Karpas-422 (cell line): ENCODE measurements around the gene ACR. TPM values are rescaled to one million over a fixed set of nuclear protein-coding genes. Genes with fewer than 3 reads are reported as not detected.

ENCODE experiments used
- DNase-seq: peaks from one replicate; pipeline ENCODE4 v3.0.0-alpha.2; 2015
- H2AFZ ChIP-seq: fragments of 200-600 bp; sonication (generic); 2 replicates; pipeline ENCODE4 v1.6.1; 2014; ENCODE audit warnings: antibody characterized with exemption, low read length, mixed read lengths
- H3K27ac ChIP-seq: fragments of 200-600 bp; sonication (generic); 2 replicates; pipeline ENCODE4 v1.5.1; 2014; ENCODE audit warnings: mild to moderate bottlenecking, low read length, moderate library complexity
- H3K27me3 ChIP-seq: fragments of 200-600 bp; sonication (generic); 2 replicates; pipeline ENCODE4 v1.6.1; 2014; ENCODE audit warnings: low read length, mixed read lengths
- H3K36me3 ChIP-seq: fragments of 200-600 bp; sonication (generic); 2 replicates; pipeline ENCODE4 v1.6.1; 2014; ENCODE audit warnings: low read length, mixed read lengths; ENCODE audit not compliant: insufficient read depth
- H3K4me1 ChIP-seq: fragments of 200-600 bp; sonication (generic); 2 replicates; pipeline ENCODE4 v1.6.1; 2014; ENCODE audit warnings: mild to moderate bottlenecking, low read length, mixed read lengths
- H3K4me2 ChIP-seq: fragments of 200-600 bp; sonication (generic); 2 replicates; pipeline ENCODE4 v1.6.1; 2014; ENCODE audit warnings: low read length, low read depth, mild to moderate bottlenecking; ENCODE audit not compliant: poor library complexity, severe bottlenecking
- H3K4me3 ChIP-seq: fragments of 200-600 bp; sonication (generic); 2 replicates; pipeline ENCODE4 v1.5.1; 2014; ENCODE audit warnings: mild to moderate bottlenecking, antibody characterized with exemption, low read length, mixed read lengths
- H3K79me2 ChIP-seq: fragments of 200-600 bp; sonication (generic); 2 replicates; pipeline ENCODE4 v1.6.1; 2014; ENCODE audit warnings: mild to moderate bottlenecking, low read length, mixed read lengths
- H3K9ac ChIP-seq: fragments of 200-600 bp; sonication (generic); 2 replicates; pipeline ENCODE4 v1.6.0; 2014; ENCODE audit warnings: low read length
- H3K9me2 ChIP-seq: fragments of 200-600 bp; sonication (generic), shearing (Covaris generic); replicated peaks from 2 replicates; pipeline ENCODE4 v1.6.0; 2014; ENCODE audit warnings: mild to moderate bottlenecking, low read length, moderate library complexity; ENCODE audit not compliant: insufficient read depth
- H3K9me3 ChIP-seq: fragments of 300-700, 200-600 bp; sonication (generic); 2 replicates; pipeline ENCODE4 v1.6.1; 2014; ENCODE audit warnings: low read length, mixed read lengths
- H4K20me1 ChIP-seq: fragments of 200-600 bp; sonication (generic); 2 replicates; pipeline ENCODE4 v1.6.1; 2014; ENCODE audit warnings: mild to moderate bottlenecking, antibody characterized with exemption, low read length, low read depth; ENCODE audit not compliant: insufficient read depth
- total RNA-seq: library from RNA; depleted of rRNA; stranded (reverse); fragments of >200 nt; shearing (Covaris generic); gene quantifications from 2 replicates; pipeline ENCODE4 v1.2.3, GENCODE V29; 2014; ENCODE audit warnings: low replicate concordance; rRNA removed

Gene ACR
- not detected in 2 replicates for total RNA-seq

GRCh38 chr22:50737728-50738648 is at the start of gene ACR:
Gene ACR (plus strand): TSS chr22:50738204. CDS start chr22:50738236, 32 bp downstream.
- Histone ChIP-seq H3K27ac (no peak within 1 kb of the TSS), H3K4me3 (no peak within 1 kb of the TSS), H3K79me2 (no peaks in the 10 kb centered on the region), H3K4me2 (no peak within 1 kb of the TSS), H3K36me3 (no peaks in the 10 kb centered on the region), H3K9ac (no peak within 1 kb of the TSS), H2AFZ (no peak within 1 kb of the TSS), H3K9me3 (no peaks in the 10 kb centered on the region), H3K9me2 (no peaks in the 10 kb centered on the region), H3K27me3 (no peaks in the 10 kb centered on the region), H3K4me1 (peaks cover 14% of the 10 kb centered on the region), H4K20me1 (no peaks in the 10 kb centered on the region)
- no peak for DNase-seq

- no peaks in the 10 kb centered on the region for H4K20me1 ChIP-seq
- no peak overlapping the region for H3K9ac ChIP-seq
- H3K36me3 ChIP-seq, result no peaks in the 10 kb centered on the region
- no peaks in the 10 kb centered on the region for H3K27me3 ChIP-seq
- H3K9me3 ChIP-seq, result no peaks in the 10 kb centered on the region
- H2AFZ ChIP-seq, result no peak overlapping the region
- DNase-seq, result no peak
- no peak overlapping the region for H3K4me2 ChIP-seq
- no peaks in the 10 kb centered on the region for H3K9me2 ChIP-seq
- H3K4me1 ChIP-seq, result peaks cover 6% of the 10 kb centered on the region
- H3K4me3 ChIP-seq, result no peak overlapping the region
- H3K79me2 ChIP-seq, result no peaks in the 10 kb centered on the region
- H3K27ac ChIP-seq, result no peak overlapping the region
These were observed 49.6 kb upstream of the ACR start for GRCh38 chr22:50688448-50688847.

DNA sequence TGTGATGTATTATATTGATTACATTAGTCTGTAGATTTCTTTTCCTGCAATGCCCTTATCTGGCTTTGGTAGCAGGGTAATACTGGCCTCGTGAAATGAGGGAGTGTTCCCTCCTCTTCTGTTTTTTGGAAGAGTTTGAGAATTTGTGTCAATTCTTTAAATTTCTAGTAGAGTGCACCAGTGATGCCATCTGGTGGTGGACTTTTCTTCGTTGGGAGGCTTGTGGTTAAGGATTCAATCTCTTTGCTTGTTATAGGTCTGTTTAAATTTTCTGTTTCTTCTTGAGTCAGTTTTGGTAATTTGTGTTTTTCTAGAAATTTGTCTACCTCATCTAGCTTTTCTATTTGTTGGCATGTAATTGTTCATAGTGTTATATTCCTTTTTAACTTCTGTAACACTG is 46.5 kb upstream of the ACR start:
- peaks cover 6% of the 10 kb centered on the region for H3K4me1 ChIP-seq
- DNase-seq, result peak; percentile 82
- H3K36me3 ChIP-seq, result no peaks in the 10 kb centered on the region
- no peaks in the 10 kb centered on the region for H3K79me2 ChIP-seq
- no peak overlapping the region for H3K9ac ChIP-seq
- no peak overlapping the region for H3K27ac ChIP-seq
- no peak overlapping the region for H2AFZ ChIP-seq
- no peaks in the 10 kb centered on the region for H3K9me2 ChIP-seq
- H4K20me1 ChIP-seq, result no peaks in the 10 kb centered on the region
- no peak overlapping the region for H3K4me2 ChIP-seq
- H3K4me3 ChIP-seq, result no peak overlapping the region
- H3K9me3 ChIP-seq, result no peaks in the 10 kb centered on the region
- no peaks in the 10 kb centered on the region for H3K27me3 ChIP-seq

GRCh38 chr22:50693462-50693861 is 44.5 kb upstream of the ACR start:
- no peak overlapping the region for H2AFZ ChIP-seq
- H3K27me3 ChIP-seq, result no peaks in the 10 kb centered on the region
- H3K79me2 ChIP-seq, result no peaks in the 10 kb centered on the region

DNA sequence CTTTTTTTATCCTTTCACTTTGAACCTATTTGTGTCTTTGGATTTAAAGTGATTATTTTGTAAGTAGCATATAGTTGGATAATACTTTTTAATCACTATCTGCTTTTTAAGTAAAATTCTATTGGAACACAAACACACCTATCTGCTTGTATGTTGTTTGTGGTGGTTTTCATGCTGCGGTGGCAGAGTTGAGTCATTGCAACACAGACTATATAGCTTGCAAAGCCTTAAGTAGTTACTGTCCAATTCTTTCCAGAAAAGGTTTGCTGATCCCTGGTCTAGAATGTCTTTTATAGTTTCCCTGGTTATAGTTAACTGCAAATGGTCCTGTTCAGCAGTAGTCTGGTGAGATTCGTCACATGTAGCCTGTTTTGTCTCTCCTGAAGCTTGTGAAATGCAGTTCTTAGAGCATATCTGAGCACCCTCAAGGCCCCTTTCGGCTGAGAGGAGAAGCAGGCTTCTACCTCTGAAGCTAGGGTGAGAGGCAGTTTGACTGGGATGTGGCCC is 43.9 kb upstream of the ACR start:
- no peak overlapping the region for H2AFZ ChIP-seq
- no peak overlapping the region for H3K4me3 ChIP-seq
- H3K4me2 ChIP-seq, result no peak overlapping the region
- no peaks in the 10 kb centered on the region for H3K9me2 ChIP-seq
- no peak overlapping the region for H3K9ac ChIP-seq
- H3K9me3 ChIP-seq, result no peaks in the 10 kb centered on the region
- no peaks in the 10 kb centered on the region for H3K79me2 ChIP-seq
- H3K36me3 ChIP-seq, result no peaks in the 10 kb centered on the region
- no peak overlapping the region for H3K27ac ChIP-seq
- DNase-seq, result no peak
- H3K27me3 ChIP-seq, result no peaks in the 10 kb centered on the region
- no peaks in the 10 kb centered on the region for H4K20me1 ChIP-seq
- no peaks in the 10 kb centered on the region for H3K4me1 ChIP-seq

More at GRCh38 chr22:50693462-50693861, 44.5 kb upstream of the ACR start:
- Histone ChIP-seq H3K4me1 (no peaks in the 10 kb centered on the region), H3K36me3 (no peaks in the 10 kb centered on the region), H4K20me1 (no peaks in the 10 kb centered on the region), H3K9ac (no peak overlapping the region), H3K9me3 (no peaks in the 10 kb centered on the region), H3K4me3 (no peak overlapping the region), H3K27ac (no peak overlapping the region), H3K9me2 (no peaks in the 10 kb centered on the region), H3K4me2 (no peak overlapping the region)
- no peak for DNase-seq

DNA sequence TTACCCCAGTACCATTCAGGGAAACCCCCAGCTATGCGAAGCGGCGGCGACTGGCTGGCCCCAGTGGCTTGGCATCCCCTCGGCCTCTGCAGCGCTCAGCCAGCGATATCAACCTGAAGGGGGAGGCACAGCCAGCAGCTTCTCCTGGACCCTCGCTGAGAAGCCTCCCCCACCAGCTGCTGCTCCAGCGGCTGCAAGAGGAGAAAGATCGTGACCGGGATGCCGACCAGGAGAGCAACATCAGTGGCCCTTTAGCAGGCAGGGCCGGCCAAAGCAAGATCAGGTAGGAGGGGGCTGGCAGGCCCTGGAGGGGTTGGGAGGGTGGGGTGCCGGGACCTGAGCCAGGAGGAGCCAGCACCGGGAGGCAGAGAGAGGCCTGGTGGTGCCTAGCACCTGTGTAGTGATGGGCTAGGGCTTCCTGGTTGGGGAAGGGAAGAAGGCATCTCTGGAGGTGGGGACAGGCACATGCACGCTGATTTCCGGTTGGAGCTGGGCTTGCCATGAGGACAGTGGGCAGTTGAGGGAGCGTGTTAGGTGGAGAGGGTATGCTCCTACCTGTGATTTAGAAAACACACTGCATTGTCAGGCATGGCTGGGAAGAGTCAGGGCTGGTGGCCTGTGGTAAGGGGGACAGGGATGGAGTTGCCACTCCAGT is 43.1 kb upstream of the ACR start:
- H4K20me1 ChIP-seq, result no peaks in the 10 kb centered on the region
- no peaks in the 10 kb centered on the region for H3K9me3 ChIP-seq
- H3K9me2 ChIP-seq, result no peaks in the 10 kb centered on the region
- no peak overlapping the region for H3K9ac ChIP-seq
- no peak for DNase-seq
- no peaks in the 10 kb centered on the region for H3K79me2 ChIP-seq
- H3K4me2 ChIP-seq, result no peak overlapping the region
- H3K27ac ChIP-seq, result no peak overlapping the region
- H3K36me3 ChIP-seq, result no peaks in the 10 kb centered on the region
- H3K4me1 ChIP-seq, result no peaks in the 10 kb centered on the region
- H3K4me3 ChIP-seq, result no peak overlapping the region
- no peak overlapping the region for H2AFZ ChIP-seq
- no peaks in the 10 kb centered on the region for H3K27me3 ChIP-seq

GRCh38 chr22:50695421-50696250 is 42.4 kb upstream of the ACR start:
- Histone ChIP-seq H3K4me2 (no peak overlapping the region), H3K27me3 (no peaks in the 10 kb centered on the region), H3K9me2 (no peaks in the 10 kb centered on the region), H3K4me3 (no peak overlapping the region), H3K79me2 (no peaks in the 10 kb centered on the region), H3K9ac (no peak overlapping the region), H3K9me3 (no peaks in the 10 kb centered on the region), H3K36me3 (no peaks in the 10 kb centered on the region), H2AFZ (no peak overlapping the region), H3K27ac (no peak overlapping the region), H4K20me1 (no peaks in the 10 kb centered on the region), H3K4me1 (no peaks in the 10 kb centered on the region)
- no peak for DNase-seq
